Upper lobe of left lung (tissue), 6 donors: Measurements from ENCODE around the gene FBLN1. TPM values are rescaled to one million over a fixed set of nuclear protein-coding genes. Genes with fewer than 3 reads are reported as not detected.

ENCODE experiments used
- ATAC-seq, 2 donors: fragments of 200-7000 bp; cut with Tn5 transposase; one replicate each; pipeline ENCODE4 v1.9.1; 2022; ENCODE audit warnings: mild to moderate bottlenecking in 2 of 2, moderate library complexity in 2 of 2; ENCODE audit not compliant: low FRiP score in 2 of 2
- DNase-seq, 2 donors: peaks; one replicate each; pipeline ENCODE4 v3.0.0-alpha.2; 2019 to 2020
- H3K27ac ChIP-seq, 4 donors: fragments of 200-600 bp; sonication (generic); one replicate each; pipeline ENCODE4 v1.5.1; 2016 to 2019
- H3K27me3 ChIP-seq, 4 donors: fragments of 200-600 bp; sonication (generic); one replicate each; pipeline ENCODE4 v1.5.1; 2017 to 2019
- H3K36me3 ChIP-seq, 4 donors: fragments of 200-600 bp; sonication (generic); one replicate each; pipeline ENCODE4 v1.5.1; 2016 to 2019
- H3K4me1 ChIP-seq, 4 donors: fragments of 200-600 bp; sonication (generic); one replicate each; pipeline ENCODE4 v1.5.1; 2018 to 2019
- H3K4me3 ChIP-seq, 4 donors: fragments of 200-600 bp; sonication (generic); one replicate each; pipeline ENCODE4 v1.5.1; 2017 to 2019; ENCODE audit warnings: mild to moderate bottlenecking in 2 of 4, moderate library complexity in 1 of 4
- H3K9me3 ChIP-seq, 4 donors: fragments of 200-600 bp; sonication (generic); one replicate each; pipeline ENCODE4 v1.5.1; 2018 to 2019
- CTCF ChIP-seq, 6 experiments: fragments of 450-650 bp in 4 of 6; fragments of 200-600 bp in 2 of 6; sonication (generic) in 2 of 6; IDR thresholded peaks; one replicate each; pipeline ENCODE4 v1.5.1; 2016 to 2019; ENCODE audit warnings: antibody characterized with exemption in 6 of 6
- EP300 ChIP-seq, 4 donors: sonication (generic); formaldehyde crosslinking; IDR thresholded peaks; one replicate each; pipeline ENCODE4 v1.5.1; 2017; ENCODE audit warnings: antibody characterized with exemption in 4 of 4, control low read depth in 2 of 4
- POLR2A ChIP-seq, 4 donors: fragments of 450-650 bp; IDR thresholded peaks; one replicate each; pipeline ENCODE4 v1.5.1; 2016 to 2017; ENCODE audit warnings: antibody characterized with exemption in 4 of 4, mild to moderate bottlenecking in 2 of 4
- POLR2AphosphoS5 ChIP-seq, 2 donors: sonication (generic); formaldehyde crosslinking; IDR thresholded peaks; one replicate each; pipeline ENCODE4 v1.5.1; 2017; ENCODE audit warnings: antibody characterized with exemption in 2 of 2
- WGBS, 2 donors: methylation state at CpG; one replicate each; pipeline ENCODE4 v1.1.5; 2017 to 2018; 5-methylcytosine and 5-hydroxymethylcytosine counted together
- total RNA-seq, 6 donors: library from RNA; depleted of rRNA in 4 of 6; stranded (reverse); fragments of >200 nt in 4 of 6; gene quantifications; one replicate each; pipeline versions ENCODE4 v1.1.0 to v1.2.1, GENCODE V29; 2016 to 2021
- donor health status: DM: no; HTN: no; CAD: no; lungs with moderate emphysema.
- donor health status: DM: no; HTN: yes; CAD: no; lungs with severe emphysema.

The FBLN1 gene
- total RNA-seq, 6 donors from 2014 or later: 63.9 to 523 (median 207) TPM

DNA sequence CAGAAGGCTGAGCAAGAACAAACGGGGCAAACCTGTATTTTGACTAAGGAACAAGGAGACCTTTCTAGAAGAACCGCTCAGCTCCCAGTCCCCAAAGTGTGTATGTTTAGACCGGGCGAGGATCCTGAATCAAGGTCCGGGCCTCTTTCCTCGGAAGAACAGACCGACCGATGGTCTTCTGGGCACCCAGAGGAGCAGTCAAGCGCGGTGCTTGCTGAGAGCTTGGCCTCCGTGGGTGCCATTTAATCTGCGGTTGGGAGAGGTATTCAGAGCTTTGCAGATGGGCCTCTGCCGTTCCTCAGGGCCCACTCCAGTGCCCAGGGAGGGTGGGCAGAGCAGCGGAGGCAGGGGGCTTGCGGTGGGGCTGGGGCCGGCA is 142.5 kb downstream of the FBLN1 start:
- Histone ChIP-seq H3K27me3 (no peaks in the 10 kb centered on the region), H3K9me3 (no peaks in the 10 kb centered on the region), H3K4me3 (no peak overlapping the region), H3K27ac (no peak overlapping the region), H3K36me3 (no peaks in the 10 kb centered on the region), H3K4me1 (peaks cover 7 to 12% (median 8%) of the 10 kb centered on the region in 4 donors)
- no peak for DNase-seq
- no peak for ATAC-seq
- 42 to 60% methylated on average over 10 to 16 of the region's 16 CpGs for WGBS, 2 donors
- no peak for TF ChIP-seq EP300 (IDR thresholded peaks at IDR 0.05)
- no peak for TF ChIP-seq POLR2AphosphoS5 (IDR thresholded peaks at IDR 0.05)

GRCh38 chr22:45645526-45646414 is 143.1 kb downstream of the FBLN1 start:
- Histone ChIP-seq H3K27me3 (no peaks in the 10 kb centered on the region), H3K4me3 (peak overlapping the region in 1 of 4 donors; percentile 15), H3K9me3 (no peaks in the 10 kb centered on the region), H3K4me1 (peaks cover 7 to 12% (median 8%) of the 10 kb centered on the region in 4 donors), H3K36me3 (no peaks in the 10 kb centered on the region), H3K27ac (no peak overlapping the region)
- peak; percentile 78 to 97 for DNase-seq
- TF ChIP-seq POLR2AphosphoS5 (IDR thresholded peaks at IDR 0.05): no peak
- TF ChIP-seq CTCF (IDR thresholded peaks at IDR 0.05): peak; percentile 92 to 99 (median 98)
- ATAC-seq: peak; percentile 88 to 91
- WGBS, 2 donors: 23 to 56% methylated on average over 18 to 46 of the region's 54 CpGs

DNA sequence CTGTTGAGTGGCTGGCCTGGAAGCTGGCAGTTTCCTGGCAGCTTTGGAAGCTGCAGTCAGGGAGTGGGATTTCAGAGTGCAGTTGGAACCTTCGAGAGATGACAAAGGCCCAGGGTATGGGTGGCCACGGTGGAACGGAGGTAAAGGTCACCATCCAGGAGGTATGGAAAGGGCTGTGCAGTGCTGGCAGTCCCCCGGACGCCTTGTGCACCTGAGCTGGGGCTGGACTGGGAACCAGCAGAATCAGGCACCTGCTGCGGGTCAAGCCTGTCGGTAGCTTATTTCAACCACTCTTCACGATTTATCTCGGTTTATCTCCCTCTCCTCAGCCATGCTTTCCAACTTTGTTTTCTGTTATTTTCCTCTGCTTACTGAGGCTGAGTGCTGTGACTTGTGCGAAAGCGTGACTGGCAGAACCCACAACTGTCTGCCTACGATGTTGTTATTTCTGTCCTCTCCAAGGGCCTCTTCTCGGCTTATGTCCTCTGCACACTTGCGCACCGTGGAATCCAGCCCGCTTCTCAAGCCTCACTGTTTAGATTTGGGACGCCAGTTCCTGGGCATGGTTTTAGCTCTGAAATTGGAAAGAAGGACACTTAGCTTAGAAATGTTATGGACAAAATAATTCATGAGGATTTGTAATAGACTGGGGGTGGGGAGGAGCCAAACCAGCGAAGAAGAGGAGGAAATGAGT is 145.0 kb downstream of the FBLN1 start:
- no peaks in the 10 kb centered on the region for H3K27me3 ChIP-seq
- DNase-seq (no peak), ATAC-seq (no peak)
- TF ChIP-seq CTCF (IDR thresholded peaks at IDR 0.05) (no peak), POLR2AphosphoS5 (IDR thresholded peaks at IDR 0.05) (no peak), POLR2A (IDR thresholded peaks at IDR 0.05) (no peak), EP300 (IDR thresholded peaks at IDR 0.05) (no peak)
- H3K4me3 ChIP-seq: no peak overlapping the region
- H3K27ac ChIP-seq: no peak overlapping the region
- H3K9me3 ChIP-seq: no peaks in the 10 kb centered on the region
- H3K4me1 ChIP-seq: peaks cover 7 to 12% (median 10%) of the 10 kb centered on the region in 4 donors
- 82 to 90% methylated on average over 18 of the region's 18 CpGs for WGBS, 2 donors
- H3K36me3 ChIP-seq: no peaks in the 10 kb centered on the region

GRCh38 chr22:45648301-45649117 is 145.8 kb downstream of the FBLN1 start:
- no peak for ATAC-seq
- no peak for TF ChIP-seq POLR2A (IDR thresholded peaks at IDR 0.05)
- no peak for TF ChIP-seq POLR2AphosphoS5 (IDR thresholded peaks at IDR 0.05)
- TF ChIP-seq EP300 (IDR thresholded peaks at IDR 0.05): no peak
- TF ChIP-seq CTCF (IDR thresholded peaks at IDR 0.05): no peak
- Histone ChIP-seq H3K4me1 (peaks cover 7 to 12% (median 10%) of the 10 kb centered on the region in 4 donors), H3K36me3 (no peaks in the 10 kb centered on the region), H3K9me3 (no peaks in the 10 kb centered on the region), H3K27me3 (no peaks in the 10 kb centered on the region), H3K27ac (no peak overlapping the region), H3K4me3 (no peak overlapping the region)
- WGBS, 2 donors: 71 to 83% methylated on average over 21 to 23 of the region's 24 CpGs
- DNase-seq: peak in 1 of 2 donors; percentile 72

GRCh38 chr22:45649809-45650208 is 147.1 kb downstream of the FBLN1 start:
- Histone ChIP-seq H3K4me3 (no peak overlapping the region), H3K36me3 (no peaks in the 10 kb centered on the region), H3K27me3 (no peaks in the 10 kb centered on the region), H3K4me1 (peaks cover 7 to 12% (median 10%) of the 10 kb centered on the region in 4 donors), H3K27ac (no peak overlapping the region), H3K9me3 (no peaks in the 10 kb centered on the region)
- 91 to 94% methylated on average over 6 of the region's 6 CpGs for WGBS, 2 donors
- DNase-seq: no peak
- no peak for ATAC-seq
- TF ChIP-seq POLR2AphosphoS5 (IDR thresholded peaks at IDR 0.05) (no peak), POLR2A (IDR thresholded peaks at IDR 0.05) (no peak), CTCF (IDR thresholded peaks at IDR 0.05) (no peak), EP300 (IDR thresholded peaks at IDR 0.05) (no peak)
